NCI-H2107 treated with DMSO at 0.1 percent for 48 hours (cell line): ENCODE data around the gene CREB5.
A peak's percentile ranks its signal among the peaks of the same experiment; 100 is the strongest.
"Not testable (repeated sequence)": the region's sequence is repeated elsewhere in the genome, so short reads cannot be mapped to it uniquely, and the experiment has no call there.

ENCODE experiments used
- DNase-seq: peaks from one replicate; lab custom pipeline; 2025; ENCODE audit not compliant: unreplicated experiment; lab: John Stamatoyannopoulos, UW

The CREB5 gene, protein sequence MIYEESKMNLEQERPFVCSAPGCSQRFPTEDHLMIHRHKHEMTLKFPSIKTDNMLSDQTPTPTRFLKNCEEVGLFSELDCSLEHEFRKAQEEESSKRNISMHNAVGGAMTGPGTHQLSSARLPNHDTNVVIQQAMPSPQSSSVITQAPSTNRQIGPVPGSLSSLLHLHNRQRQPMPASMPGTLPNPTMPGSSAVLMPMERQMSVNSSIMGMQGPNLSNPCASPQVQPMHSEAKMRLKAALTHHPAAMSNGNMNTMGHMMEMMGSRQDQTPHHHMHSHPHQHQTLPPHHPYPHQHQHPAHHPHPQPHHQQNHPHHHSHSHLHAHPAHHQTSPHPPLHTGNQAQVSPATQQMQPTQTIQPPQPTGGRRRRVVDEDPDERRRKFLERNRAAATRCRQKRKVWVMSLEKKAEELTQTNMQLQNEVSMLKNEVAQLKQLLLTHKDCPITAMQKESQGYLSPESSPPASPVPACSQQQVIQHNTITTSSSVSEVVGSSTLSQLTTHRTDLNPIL

DNA sequence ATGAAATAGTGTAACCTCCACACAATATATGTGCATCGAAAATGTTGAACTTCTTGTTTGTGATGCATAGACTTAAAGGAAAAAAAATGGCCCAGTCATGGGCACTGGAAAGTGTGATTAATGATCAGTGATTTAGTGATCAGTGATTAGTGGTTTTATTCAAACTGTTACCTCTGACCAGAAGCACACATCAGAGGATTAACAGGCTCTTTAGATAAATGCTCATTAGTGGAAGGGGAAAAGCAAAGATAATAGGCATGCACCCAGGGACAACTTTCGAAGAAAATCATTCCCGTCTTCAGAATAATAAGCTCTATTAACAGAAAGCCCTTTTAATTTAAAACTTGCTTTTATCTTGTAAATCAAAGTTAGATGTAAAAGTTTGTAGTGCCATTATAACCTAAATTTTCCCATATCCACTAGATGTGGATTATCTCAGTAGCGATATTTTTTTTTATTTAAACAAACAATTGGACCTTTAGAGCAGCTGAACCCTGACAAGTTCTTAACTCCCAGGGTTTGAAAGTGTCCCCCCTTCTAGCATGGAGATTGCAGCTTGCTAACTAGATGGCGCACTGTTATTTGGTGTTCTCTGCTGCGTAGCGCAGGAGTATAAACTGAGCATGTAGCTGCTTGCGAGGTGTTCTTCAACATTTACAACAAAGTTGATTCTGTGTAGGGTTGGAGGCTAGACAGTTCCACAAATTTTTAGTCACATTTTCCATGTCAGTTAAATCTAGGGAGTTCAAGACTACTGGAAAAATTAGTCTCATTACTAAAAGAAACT, at the start of gene CREB5:
Gene CREB5, plus strand, starts transcription at position 643 of the 787 bp plus-strand sequence. CDS start 397 bp downstream, outside the sequence.
- no peak for DNase-seq

- no peak for DNase-seq
Measured at GRCh38 chr7:28362812-28363211, 49.5 kb upstream of the CREB5 start.

GRCh38 chr7:28364082-28364481, 48.2 kb upstream of the CREB5 start:
- no peak for DNase-seq

DNA sequence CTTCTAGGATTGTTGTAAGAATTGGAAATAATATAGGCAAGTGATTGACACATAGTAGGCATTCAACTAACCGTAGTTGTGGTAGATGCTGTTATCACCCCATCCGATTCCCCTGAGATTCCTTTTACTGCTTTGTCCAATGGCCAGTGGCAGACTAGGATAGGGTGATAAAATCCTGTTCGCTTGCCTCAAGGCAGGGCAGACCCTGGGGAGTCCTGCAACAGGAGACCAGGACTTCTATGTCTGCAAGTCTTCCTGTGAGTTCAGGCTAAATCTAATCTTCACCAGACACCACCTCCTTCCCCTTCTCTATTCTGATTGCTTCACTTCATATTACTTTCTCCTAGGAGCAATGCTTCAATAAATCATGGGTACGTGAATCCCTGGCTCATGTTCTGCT, 42.8 kb upstream of the CREB5 start:
- DNase-seq = no peak

- DNase-seq = no peak
Measured at GRCh38 chr7:28371846-28372245, 40.5 kb upstream of the CREB5 start.

DNA sequence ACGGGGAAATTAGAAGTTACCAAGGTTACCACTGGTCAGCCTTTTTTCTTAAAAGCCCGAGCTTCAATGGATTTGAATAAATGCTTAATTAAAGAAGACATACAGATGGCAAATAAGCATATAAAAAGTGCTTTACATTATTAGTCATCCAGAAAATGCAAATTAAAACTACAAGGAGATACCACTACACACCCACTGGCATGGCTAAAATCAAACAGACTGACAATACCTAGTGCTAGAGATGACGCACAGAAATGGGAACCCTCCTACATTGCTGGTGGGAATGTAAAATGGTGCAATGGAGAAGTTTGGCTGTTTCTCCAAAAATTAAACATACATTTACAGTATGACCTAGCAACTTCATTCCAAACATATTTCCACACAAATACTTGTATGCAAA, 38.3 kb upstream of the CREB5 start:
- DNase-seq = no peak

- no peak for DNase-seq
Measured at GRCh38 chr7:28375729-28376128, 36.6 kb upstream of the CREB5 start.

DNA sequence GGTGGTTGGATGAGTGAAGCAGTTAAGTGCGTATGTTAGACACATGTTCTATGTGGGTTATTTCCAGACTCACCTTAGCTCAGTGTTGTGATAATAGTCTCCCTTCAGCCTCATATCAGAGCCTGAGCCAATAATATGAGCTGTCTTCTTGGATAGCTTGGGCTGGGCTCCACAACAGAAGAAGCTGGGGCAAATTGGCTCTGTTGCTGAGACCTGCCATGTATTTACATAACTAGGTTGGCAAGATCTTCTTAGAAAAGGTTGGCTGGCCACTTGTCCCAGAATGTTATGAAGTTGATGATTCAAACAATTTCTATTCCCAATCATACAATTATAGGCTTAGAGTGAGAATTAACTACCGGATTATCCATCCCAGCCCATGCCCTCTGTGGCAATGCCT, 35.7 kb upstream of the CREB5 start:
- no peak for DNase-seq

DNA sequence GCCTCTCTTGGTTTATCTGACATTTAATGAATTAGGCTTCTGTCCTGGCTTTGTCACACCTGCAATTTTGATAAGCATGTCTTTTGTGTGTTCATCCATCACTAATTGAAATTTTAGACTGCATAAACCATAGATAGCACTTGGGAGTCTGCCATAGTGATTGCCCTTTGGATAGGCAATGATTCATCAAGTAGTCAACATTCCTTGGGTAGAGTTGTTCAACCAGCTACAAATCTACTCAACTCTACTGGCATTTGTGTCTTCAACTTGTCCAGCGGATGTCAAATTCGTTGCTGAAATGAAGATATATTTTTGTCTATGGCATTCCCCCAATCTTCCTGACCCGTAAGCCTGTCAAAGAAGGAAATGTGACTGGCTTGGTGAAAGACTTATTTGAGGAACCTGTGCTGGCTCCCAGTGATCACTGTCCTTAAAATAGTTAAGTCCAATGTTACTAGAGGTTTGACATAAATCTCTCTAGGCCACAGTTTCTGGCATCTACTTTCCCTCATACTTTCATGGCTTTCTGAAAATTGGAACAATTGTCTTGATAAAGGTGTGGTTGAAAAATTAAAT, 33.7 kb upstream of the CREB5 start:
- no peak for DNase-seq

GRCh38 chr7:28381466-28381865, 30.9 kb upstream of the CREB5 start:
- DNase-seq = no peak

- no peak for DNase-seq
Measured at GRCh38 chr7:28382144-28382543, 30.2 kb upstream of the CREB5 start.

- DNase-seq = no peak
Measured at GRCh38 chr7:28383975-28384374, 28.3 kb upstream of the CREB5 start.

GRCh38 chr7:28389504-28390395, 22.6 kb upstream of the CREB5 start:
- peak; percentile 81 for DNase-seq

- DNase-seq = no peak
Measured at GRCh38 chr7:28390426-28390825, 21.9 kb upstream of the CREB5 start.

DNA sequence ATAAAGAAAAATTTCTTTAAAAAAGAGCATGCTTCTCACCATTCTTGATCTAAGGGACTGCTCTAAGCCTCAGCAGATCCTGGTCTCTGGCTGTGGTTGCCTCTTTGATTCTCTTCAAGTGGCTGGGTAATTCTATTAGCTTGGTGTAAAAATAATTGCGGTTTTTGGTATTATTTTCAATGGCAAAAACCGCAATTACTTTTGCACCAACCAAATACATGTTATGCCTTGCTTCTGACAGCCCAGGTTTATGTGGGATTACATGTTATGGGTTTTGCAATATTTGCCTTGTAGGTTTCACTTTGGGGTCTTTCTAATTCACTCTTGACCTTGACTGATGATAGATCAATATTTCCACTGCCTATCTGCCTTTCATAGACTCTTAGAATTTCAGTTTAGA, 20.0 kb upstream of the CREB5 start:
- no peak for DNase-seq

GRCh38 chr7:28395404-28395803, 16.9 kb upstream of the CREB5 start:
- no peak for DNase-seq

- DNase-seq = no peak
Measured at GRCh38 chr7:28395831-28396230, 16.5 kb upstream of the CREB5 start.

DNA sequence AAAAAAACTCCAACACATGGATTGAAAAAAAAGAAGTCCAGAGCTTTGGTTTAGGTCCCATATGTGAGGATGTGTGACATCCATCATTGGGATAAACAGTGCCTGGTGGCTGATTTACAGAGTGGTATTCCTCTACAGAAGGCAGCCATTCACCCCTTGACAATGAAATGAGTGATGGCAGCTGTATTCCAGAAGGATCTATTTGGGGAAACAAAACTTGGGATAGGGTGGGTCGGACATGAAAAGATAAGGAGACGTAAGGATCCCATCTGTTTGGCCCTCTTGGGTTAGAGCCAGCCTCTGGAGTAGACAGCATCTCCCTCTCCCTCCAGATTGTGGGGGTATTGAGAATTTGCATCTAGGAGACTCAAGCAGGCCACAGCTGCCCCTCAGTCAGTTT, 15.2 kb upstream of the CREB5 start:
- no peak for DNase-seq

DNA sequence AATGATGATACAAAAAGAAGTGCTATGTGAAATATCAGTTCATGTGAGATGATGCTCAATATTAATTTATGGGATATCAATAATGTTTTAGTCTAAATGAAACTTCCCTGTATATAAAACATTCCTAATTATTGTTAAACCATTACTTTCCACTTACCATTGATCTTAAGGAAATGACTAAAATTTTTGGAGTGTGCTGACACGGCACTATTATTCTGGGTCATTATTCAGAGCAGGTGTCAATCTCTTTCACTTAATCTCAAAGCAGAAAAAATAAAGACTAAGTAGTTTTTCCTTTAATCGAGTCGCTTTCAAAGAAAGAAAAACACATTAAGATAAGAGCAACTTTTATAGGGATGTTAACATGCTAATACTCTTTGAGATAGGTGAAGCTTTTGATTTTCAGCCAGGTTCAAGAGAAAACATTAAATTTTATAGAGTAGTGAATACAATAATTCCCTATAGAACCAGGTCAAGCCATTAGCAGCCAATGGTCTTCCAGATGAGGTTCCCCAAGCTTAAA, 11.4 kb upstream of the CREB5 start:
- DNase-seq = no peak

- DNase-seq = not testable (repeated sequence)
Measured at GRCh38 chr7:28401567-28401966, 10.8 kb upstream of the CREB5 start.
